GM18502 (cell line): ENCODE data around the gene ADAT1.
A peak's percentile ranks its signal among the peaks of the same experiment; 100 is the strongest.
"Not testable (repeated sequence)": the region's sequence is repeated elsewhere in the genome, so short reads cannot be mapped to it uniquely, and the experiment has no call there.

ENCODE experiments used
- ATAC-seq: cut with Tn5 transposase; IDR thresholded peaks from one replicate; pipeline ENCODE4 v1.9.1; 2021; ENCODE audit warnings: mild to moderate bottlenecking; ENCODE audit not compliant: unreplicated experiment, poor library complexity

The ADAT1 gene

GRCh38 chr16:75624921-75625334 is 1.8 kb upstream of the ADAT1 start:
- no peak for ATAC-seq

GRCh38 chr16:75621170-75621477 is 2.0 kb downstream of the ADAT1 start:
- ATAC-seq, result no peak

GRCh38 chr16:75620326-75621169 is 2.5 kb downstream of the ADAT1 start:
- no peak for ATAC-seq

GRCh38 chr16:75618780-75619179 is 4.3 kb downstream of the ADAT1 start:
- no peak for ATAC-seq

GRCh38 chr16:75617121-75617520 is 6.0 kb downstream of the ADAT1 start:
- no peak for ATAC-seq

GRCh38 chr16:75616521-75617010 is 6.5 kb downstream of the ADAT1 start:
- no peak for ATAC-seq

- no peak for ATAC-seq
These were observed 7.5 kb downstream of the ADAT1 start for GRCh38 chr16:75615619-75616018.

- ATAC-seq, result no peak
These were observed 8.8 kb downstream of the ADAT1 start for GRCh38 chr16:75614066-75614897.

- ATAC-seq, result no peak
These were observed 16.6 kb downstream of the ADAT1 start for GRCh38 chr16:75606507-75606906.

GRCh38 chr16:75603241-75603640 is 19.8 kb downstream of the ADAT1 start:
- no peak for ATAC-seq

GRCh38 chr16:75599452-75600277 is 23.4 kb downstream of the ADAT1 start:
- no peak for ATAC-seq

- ATAC-seq, result no peak
These were observed 29.0 kb downstream of the ADAT1 start for GRCh38 chr16:75593825-75594820.

- ATAC-seq, result no peak
These were observed 29.8 kb downstream of the ADAT1 start for GRCh38 chr16:75593308-75593707.

GRCh38 chr16:75591927-75592326 is 31.2 kb downstream of the ADAT1 start:
- ATAC-seq, result not testable (repeated sequence)

GRCh38 chr16:75590920-75591843 is 31.9 kb downstream of the ADAT1 start:
- no peak for ATAC-seq

- no peak for ATAC-seq
These were observed 33.8 kb downstream of the ADAT1 start for GRCh38 chr16:75589306-75589705.

GRCh38 chr16:75588716-75589115 is 34.4 kb downstream of the ADAT1 start:
- no peak for ATAC-seq

- peak; percentile 81 for ATAC-seq
These were observed 39.0 kb downstream of the ADAT1 start for GRCh38 chr16:75584108-75584507.
